ENCODE measurements around the gene LPO.

LPO gene

GRCh38 chr17:58253082-58253481 lies 14.7 kb downstream of the LPO start:
- Histone ChIP-seq H3K4me1 (ENCODE audit: low read length) (peaks cover 8% of the 10 kb centered on the region; the same call in 1 of the 2 replicates), H3K79me2 (ENCODE audit: low read length) (no peaks in the 10 kb centered on the region), H3K4me2 (ENCODE audit: low read length) (no peak overlapping the region), H3K27me3 (ENCODE audit: low read depth, low read length) (peaks cover 53% of the 10 kb centered on the region), H3K4me3 (ENCODE audit: low read length) (no peak overlapping the region), H4K20me1 (ENCODE audit: insufficient read depth, low read length) (no peaks in the 10 kb centered on the region), H3K27ac (ENCODE audit: low read length) (no peak overlapping the region), H3K9ac (ENCODE audit: low read length) (no peak overlapping the region), H2AFZ (ENCODE audit: low read depth, low read length) (no peak overlapping the region), H3K9me3 (ENCODE audit: insufficient read depth, low read length) (no peaks in the 10 kb centered on the region), H3K36me3 (replicated peaks; ENCODE audit: low read depth, low read length) (no peaks in the 10 kb centered on the region)
- TF ChIP-seq EZH2phosphoT487 (IDR thresholded peaks at IDR 0.05; ENCODE audit: low read depth) (no peak), CTCF (IDR thresholded peaks at IDR 0.05; ENCODE audit: low read depth, low read length) (no peak)

GRCh38 chr17:58254803-58255202 lies 16.4 kb downstream of the LPO start:
- Histone ChIP-seq H3K9me3 (ENCODE audit: insufficient read depth, low read length) (no peaks in the 10 kb centered on the region), H3K4me1 (ENCODE audit: low read length) (peaks cover 2% of the 10 kb centered on the region; the same call in 1 of the 2 replicates), H3K4me3 (ENCODE audit: low read length) (no peak overlapping the region), H3K4me2 (ENCODE audit: low read length) (no peak overlapping the region), H3K79me2 (ENCODE audit: low read length) (no peaks in the 10 kb centered on the region), H3K9ac (ENCODE audit: low read length) (no peak overlapping the region), H3K27me3 (ENCODE audit: low read depth, low read length) (peaks cover 48% of the 10 kb centered on the region), H3K36me3 (replicated peaks; ENCODE audit: low read depth, low read length) (no peaks in the 10 kb centered on the region), H4K20me1 (ENCODE audit: insufficient read depth, low read length) (no peaks in the 10 kb centered on the region), H3K27ac (ENCODE audit: low read length) (no peak overlapping the region), H2AFZ (ENCODE audit: low read depth, low read length) (no peak overlapping the region)
- TF ChIP-seq EZH2phosphoT487 (IDR thresholded peaks at IDR 0.05; ENCODE audit: low read depth) (no peak), CTCF (IDR thresholded peaks at IDR 0.05; ENCODE audit: low read depth, low read length) (no peak; the same call in 1 of the 2 replicates)

GRCh38 chr17:58262149-58262548 lies 23.8 kb downstream of the LPO start:
- no peak overlapping the region for H3K9ac ChIP-seq (ENCODE audit: low read length)
- no peaks in the 10 kb centered on the region for H3K4me1 ChIP-seq (ENCODE audit: low read length)
- no peak overlapping the region for H3K4me3 ChIP-seq (ENCODE audit: low read length)
- H3K27ac ChIP-seq (ENCODE audit: low read length) = no peak overlapping the region
- TF ChIP-seq CTCF (IDR thresholded peaks at IDR 0.05; ENCODE audit: low read depth, low read length) = no peak
- no peak for TF ChIP-seq EZH2phosphoT487 (IDR thresholded peaks at IDR 0.05; ENCODE audit: low read depth)
- no peaks in the 10 kb centered on the region for H3K79me2 ChIP-seq (ENCODE audit: low read length)
- no peak overlapping the region for H3K4me2 ChIP-seq (ENCODE audit: low read length)
- peaks cover 67% of the 10 kb centered on the region for H3K27me3 ChIP-seq (ENCODE audit: low read depth, low read length)
- H4K20me1 ChIP-seq (ENCODE audit: insufficient read depth, low read length) = no peaks in the 10 kb centered on the region
- H3K36me3 ChIP-seq (replicated peaks; ENCODE audit: low read depth, low read length) = no peaks in the 10 kb centered on the region
- no peak overlapping the region for H2AFZ ChIP-seq (ENCODE audit: low read depth, low read length)
- no peaks in the 10 kb centered on the region for H3K9me3 ChIP-seq (ENCODE audit: insufficient read depth, low read length)

GRCh38 chr17:58263773-58264172 lies 25.4 kb downstream of the LPO start:
- no peak overlapping the region for H3K9ac ChIP-seq (ENCODE audit: low read length)
- no peak overlapping the region for H2AFZ ChIP-seq (ENCODE audit: low read depth, low read length)
- H3K36me3 ChIP-seq (replicated peaks; ENCODE audit: low read depth, low read length) = no peaks in the 10 kb centered on the region
- no peaks in the 10 kb centered on the region for H3K79me2 ChIP-seq (ENCODE audit: low read length)
- no peaks in the 10 kb centered on the region for H3K9me3 ChIP-seq (ENCODE audit: insufficient read depth, low read length)
- H4K20me1 ChIP-seq (ENCODE audit: insufficient read depth, low read length) = no peaks in the 10 kb centered on the region
- no peaks in the 10 kb centered on the region for H3K4me1 ChIP-seq (ENCODE audit: low read length)
- H3K27ac ChIP-seq (ENCODE audit: low read length) = no peak overlapping the region
- H3K27me3 ChIP-seq (ENCODE audit: low read depth, low read length) = peaks cover 63% of the 10 kb centered on the region
- H3K4me3 ChIP-seq (ENCODE audit: low read length) = no peak overlapping the region
- no peak overlapping the region for H3K4me2 ChIP-seq (ENCODE audit: low read length)
- TF ChIP-seq CTCF (IDR thresholded peaks at IDR 0.05; ENCODE audit: low read depth, low read length) (no peak), EZH2phosphoT487 (IDR thresholded peaks at IDR 0.05; ENCODE audit: low read depth) (no peak)
